Myometrial cell (primary cell): ENCODE results near the gene ATP2A1. TPM values are rescaled to one million over a fixed set of nuclear protein-coding genes. Genes with fewer than 3 reads are reported as not detected.

Experiments
- total RNA-seq: library from RNA; depleted of rRNA; stranded (reverse); fragments of >200 nt; gene quantifications from 2 replicates; pipeline ENCODE4 v1.2.3, GENCODE V29; 2015

ATP2A1 gene
- total RNA-seq = 0.29 TPM in 1 of 2 replicates, not detected in the other

DNA sequence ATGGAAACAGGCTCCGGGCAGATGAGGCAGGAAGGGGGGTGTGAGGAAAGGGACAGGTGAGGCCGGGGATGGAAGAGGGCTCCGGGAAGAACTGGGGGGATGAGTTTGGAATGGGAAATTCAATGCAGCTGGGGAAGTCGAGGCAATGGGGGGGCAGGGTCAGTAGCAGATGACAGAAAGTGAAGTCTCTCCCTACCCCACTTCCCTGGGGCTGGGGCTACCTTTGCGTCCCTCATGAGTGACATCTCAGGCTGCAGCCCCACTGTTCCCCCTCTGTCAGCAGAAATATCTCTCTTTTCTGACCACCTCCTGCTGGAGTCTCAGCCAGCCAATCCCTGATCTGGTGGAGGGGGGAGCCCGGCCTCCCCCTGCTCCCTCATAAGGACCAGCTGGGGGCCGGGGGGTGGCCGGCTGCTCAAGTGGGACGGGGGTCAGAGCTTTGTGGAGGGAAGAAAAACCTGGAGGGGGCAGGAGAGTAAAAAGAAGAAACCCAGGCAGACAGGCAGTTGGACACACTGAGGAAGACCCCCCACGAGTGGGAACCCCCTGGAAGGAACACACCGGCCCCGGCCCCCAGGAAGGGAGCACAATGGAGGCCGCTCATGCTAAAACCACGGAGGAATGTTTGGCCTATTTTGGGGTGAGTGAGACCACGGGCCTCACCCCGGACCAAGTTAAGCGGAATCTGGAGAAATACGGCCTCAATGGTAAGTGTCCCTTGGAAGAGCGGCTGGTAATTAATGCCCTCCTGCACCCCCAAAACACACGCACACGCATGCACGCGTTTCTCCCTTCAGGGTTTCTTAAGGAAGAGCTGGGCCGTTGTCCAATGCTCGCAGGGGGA is at the start of gene ATP2A1:
Gene ATP2A1, plus strand, starts transcription at position 406 of the 844 bp plus-strand sequence. Its CDS starts 184 bp downstream, at position 590.

GRCh38 chr16:28846080-28846932 is 32.0 kb upstream of the ATP2A1 start, which contains the start of gene TUFM:
TSS of gene TUFM (minus strand) at chr16:28846348. CDS start at chr16:28846269, 79 bp downstream.

GRCh38 chr16:28924762-28925385 is 46.6 kb downstream of the ATP2A1 start, which contains the start of gene RABEP2:
TSS of gene RABEP2 (minus strand) at chr16:28925238. CDS start at chr16:28925163, 75 bp downstream.

GRCh38 chr16:28931801-28932225 is 53.5 kb downstream of the ATP2A1 start, which contains the start of gene CD19:
TSS of gene CD19 (plus strand) at chr16:28931971. CDS start at chr16:28932001, 30 bp downstream.

GRCh38 chr16:28950648-28951409 is 72.5 kb downstream of the ATP2A1 start, which contains the start of gene NFATC2IP:
TSS of gene NFATC2IP (plus strand) at chr16:28950937. CDS start at chr16:28951012, 75 bp downstream.

Other genes starting within 250 kb of the ATP2A1 start
- not detected in 2 replicates for gene NPIPB8, start 240.4 kb upstream of the ATP2A1 start, total RNA-seq
- gene EIF3C, start 167.0 kb upstream of the ATP2A1 start, total RNA-seq = 127 and 137 TPM in 2 replicates
- not detected in 2 replicates for gene NPIPB9, start 126.7 kb upstream of the ATP2A1 start, total RNA-seq
- 45.6 and 60.1 TPM in 2 replicates for gene ATXN2L, start 55.5 kb upstream of the ATP2A1 start, total RNA-seq
- gene TUFM, start 32.1 kb upstream of the ATP2A1 start, total RNA-seq = 204 and 207 TPM in 2 replicates
- gene SH2B1, start 14.6 kb upstream of the ATP2A1 start, total RNA-seq = 30.6 and 36.7 TPM in 2 replicates
- gene RABEP2, start 46.8 kb downstream of the ATP2A1 start, total RNA-seq = 22.2 and 31.4 TPM in 2 replicates
- gene CD19, start 53.5 kb downstream of the ATP2A1 start, total RNA-seq = not detected in 2 replicates
- 20.0 and 21.6 TPM in 2 replicates for gene NFATC2IP, start 72.4 kb downstream of the ATP2A1 start, total RNA-seq
- gene SPNS1, start 96.3 kb downstream of the ATP2A1 start, total RNA-seq = 47.6 and 53.7 TPM in 2 replicates
- gene LAT, start 106.6 kb downstream of the ATP2A1 start, total RNA-seq = 0.58 TPM in 1 of 2 replicates, not detected in the other